Activated CD8-positive, alpha-beta memory T cell treated with anti-CD3 and anti-CD28 coated beads for 4 hours (primary cell): ENCODE measurements around the gene CES1.
"Not testable (repeated sequence)": the region's sequence is repeated elsewhere in the genome, so short reads cannot be mapped to it uniquely, and the experiment has no call there.

ENCODE experiments used
- DNase-seq, 2 donors: peaks; one replicate each; pipeline ENCODE4 v3.0.0-alpha.2; 2020; ENCODE audit warnings: low read depth in 2 of 2

The CES1 gene

DNA sequence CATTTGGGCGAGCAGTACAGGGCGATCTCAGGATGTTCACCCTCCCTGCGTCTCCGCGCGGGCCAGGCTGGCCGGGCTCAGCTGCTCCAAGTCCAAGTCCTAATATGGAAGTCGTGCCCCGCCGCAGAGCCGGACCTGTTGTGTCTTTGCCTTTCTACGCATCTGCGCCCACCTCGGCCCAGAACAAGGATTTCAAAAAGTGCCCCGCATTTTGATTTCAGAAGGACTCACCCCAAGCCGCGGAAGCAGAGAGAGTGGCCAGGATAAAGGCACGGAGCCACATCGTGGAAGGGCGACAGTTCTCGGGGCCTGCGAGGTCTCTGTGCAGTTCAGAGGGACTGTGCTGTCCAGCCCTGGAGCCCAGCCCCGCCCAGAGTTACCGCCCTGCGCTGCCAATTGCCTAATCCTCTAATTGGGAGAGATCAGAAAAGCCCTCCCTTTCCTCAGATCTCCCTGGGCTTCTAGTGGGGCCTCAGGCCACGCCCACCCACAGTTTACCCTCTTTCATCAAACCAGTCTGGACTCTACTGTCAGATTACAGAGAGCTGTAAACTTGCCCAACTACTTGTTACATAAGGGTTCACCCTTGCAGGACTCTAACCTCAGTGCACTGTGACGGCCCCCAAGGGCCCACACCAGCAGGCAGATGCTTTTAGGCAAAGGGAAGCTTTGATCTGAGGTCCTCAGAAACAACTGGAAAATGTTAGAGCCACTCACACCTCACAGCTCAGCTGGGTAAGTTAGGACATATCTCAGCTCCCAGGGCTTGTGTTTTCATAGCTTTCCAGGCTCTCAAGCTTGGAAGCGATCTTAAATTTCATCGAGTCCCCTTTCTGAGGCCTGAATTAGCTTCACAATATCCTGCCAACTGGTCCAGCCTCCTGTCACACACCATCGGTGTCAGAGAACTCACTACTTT, at the start of gene CES1:
TSS of gene CES1 (minus strand) at position 324 of the 919 bp plus-strand sequence. CDS start at position 283, 41 bp downstream.
- no peak for DNase-seq

DNA sequence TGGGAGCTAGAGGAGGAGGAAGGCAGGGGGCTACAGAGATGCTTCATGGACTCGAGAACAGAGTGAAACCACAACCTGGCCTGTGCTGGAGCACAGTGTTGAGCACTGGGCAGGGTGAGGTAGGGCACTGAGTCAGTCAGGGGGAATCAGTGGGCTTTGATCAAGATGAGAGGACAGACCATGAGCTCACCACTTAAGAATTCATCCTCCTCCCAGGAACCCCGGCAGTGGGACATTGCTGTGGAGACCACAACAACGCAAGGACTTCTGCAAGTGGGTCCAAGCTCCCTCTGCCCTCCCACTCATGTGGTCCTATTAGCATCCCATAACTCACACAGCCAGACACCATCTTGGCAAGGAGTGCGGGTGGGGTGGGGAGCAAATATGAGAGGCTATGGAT, 44.0 kb upstream of the CES1 start:
- no peak for DNase-seq

DNA sequence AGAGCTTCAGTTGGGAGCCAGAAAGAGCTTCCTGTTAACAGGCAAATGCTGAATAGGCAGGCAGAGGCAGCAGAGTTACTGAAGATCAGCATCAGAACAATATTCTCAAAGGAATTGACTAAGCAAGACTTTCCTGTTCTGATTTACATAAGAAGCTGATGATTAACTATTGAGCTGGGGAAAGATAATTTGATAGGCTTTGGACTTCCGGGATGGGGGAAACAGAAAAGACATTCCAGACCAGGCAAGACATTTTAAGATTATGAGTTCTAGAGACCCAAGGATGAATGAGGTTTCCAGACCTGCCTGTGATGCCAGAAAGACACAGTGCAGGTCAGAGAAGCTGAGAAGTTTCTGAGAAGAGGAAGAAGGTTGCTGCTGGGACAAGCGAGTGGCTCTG, 42.4 kb upstream of the CES1 start, which contains the start of gene CES5A:
TSS of gene CES5A (minus strand) at position 101 of the 400 bp plus-strand sequence. CDS start 152 bp downstream, outside the sequence.
- DNase-seq, result no peak

DNA sequence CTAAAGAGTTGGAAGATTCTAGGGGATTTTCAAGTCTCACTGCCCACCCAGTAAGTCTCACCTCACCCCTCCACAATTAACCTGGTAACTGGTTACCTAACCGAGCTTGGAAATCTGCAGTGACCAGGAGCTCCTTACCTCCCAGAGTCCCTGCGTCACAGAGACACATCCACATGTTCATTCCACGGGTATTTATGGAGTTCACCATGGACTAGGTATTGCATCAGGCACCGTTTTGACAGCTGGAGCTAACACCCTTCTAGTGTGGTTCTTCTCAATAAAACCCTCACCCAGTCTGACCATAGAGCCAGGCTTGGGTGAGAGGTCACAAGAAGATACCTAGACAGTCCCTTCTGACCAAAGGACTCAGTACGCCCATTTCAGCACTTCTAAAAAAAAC, 40.2 kb upstream of the CES1 start:
- DNase-seq, result no peak

DNA sequence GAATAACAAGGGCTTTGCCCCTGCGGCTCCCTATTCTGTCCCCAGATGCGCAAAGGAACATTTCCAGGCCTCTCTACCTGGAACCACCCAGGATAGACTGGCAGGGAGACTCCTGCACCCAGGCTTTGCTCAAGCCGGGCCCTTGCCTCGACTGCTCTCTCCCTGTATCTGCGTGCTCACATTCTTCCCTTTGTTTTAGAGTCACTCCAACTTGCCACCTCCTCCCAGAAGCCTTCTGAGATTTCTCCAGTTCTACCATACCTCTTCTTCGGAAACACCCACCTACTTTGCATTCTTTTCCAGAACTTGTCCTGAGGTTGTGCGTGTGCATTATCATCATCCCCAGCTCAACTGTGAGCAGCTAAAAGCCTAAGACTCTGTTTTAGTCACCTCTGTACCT, 39.2 kb upstream of the CES1 start:
- no peak for DNase-seq

DNA sequence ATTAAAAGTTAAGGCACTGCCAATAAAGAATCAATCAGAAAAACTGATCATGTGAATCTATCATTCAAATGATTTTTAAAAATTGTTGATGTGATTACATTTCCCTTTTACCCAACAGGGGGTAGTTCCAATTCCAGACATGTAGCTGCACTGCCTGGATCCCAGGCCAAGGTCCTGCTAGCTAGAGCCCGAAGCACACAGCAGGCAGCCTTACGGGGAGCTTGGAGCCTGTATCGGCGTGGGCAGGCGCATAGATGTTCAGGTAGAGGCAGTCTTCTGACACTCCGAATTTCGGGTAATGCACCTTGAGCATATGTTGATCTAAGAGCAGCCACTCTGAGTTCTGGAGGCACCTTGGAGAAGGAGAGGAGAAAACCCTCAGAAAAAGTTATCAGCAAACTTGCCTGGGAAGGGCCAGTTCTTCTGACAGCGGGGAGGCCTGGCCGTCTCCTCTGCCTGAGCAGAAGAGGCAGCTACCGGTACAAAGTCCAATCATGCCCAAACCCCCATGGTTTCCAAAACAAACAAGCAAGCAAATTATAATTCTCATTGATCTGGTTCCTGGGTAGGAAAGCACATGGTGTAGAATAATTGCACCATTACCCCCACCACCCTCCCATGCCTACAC, 38.6 kb upstream of the CES1 start:
- no peak for DNase-seq

DNA sequence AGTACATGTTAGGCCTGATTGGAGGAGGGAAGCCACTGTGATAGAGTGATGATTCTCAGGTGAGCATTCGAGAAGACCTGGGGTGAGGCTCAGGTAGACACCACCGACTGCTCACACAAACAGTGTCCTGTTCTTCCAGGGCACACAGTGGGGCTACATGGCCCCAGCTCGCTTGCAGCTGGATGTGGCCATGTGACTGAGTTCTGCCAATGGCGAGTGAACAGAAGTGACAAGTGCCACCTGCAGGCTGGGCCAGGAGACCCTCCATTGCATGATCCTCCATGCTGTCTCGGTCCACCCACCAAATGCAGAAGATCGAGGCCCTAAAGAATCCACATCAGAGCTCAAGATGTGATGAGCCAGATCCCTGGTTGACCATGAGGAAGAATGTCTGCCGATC, 36.1 kb upstream of the CES1 start:
- DNase-seq, result no peak

DNA sequence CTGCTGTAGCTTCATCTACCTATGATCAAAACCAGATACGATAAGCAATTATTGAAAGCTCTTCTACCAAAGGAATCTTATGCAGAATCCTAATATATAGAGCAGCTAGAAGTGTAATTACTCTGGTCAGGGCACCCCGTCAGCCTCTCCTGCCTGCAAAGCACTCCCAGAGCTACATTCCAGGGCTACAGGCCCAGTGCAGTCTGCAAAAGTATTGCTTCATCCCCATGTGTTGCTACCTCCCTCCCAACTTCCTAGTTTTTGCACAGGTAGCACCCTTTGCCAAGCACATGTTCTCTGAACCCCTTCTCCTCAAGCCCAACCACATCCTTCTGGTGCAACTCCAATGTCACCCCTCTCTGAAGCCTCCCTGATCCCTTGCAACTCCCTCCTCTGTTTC, 35.2 kb upstream of the CES1 start:
- DNase-seq, result no peak

DNA sequence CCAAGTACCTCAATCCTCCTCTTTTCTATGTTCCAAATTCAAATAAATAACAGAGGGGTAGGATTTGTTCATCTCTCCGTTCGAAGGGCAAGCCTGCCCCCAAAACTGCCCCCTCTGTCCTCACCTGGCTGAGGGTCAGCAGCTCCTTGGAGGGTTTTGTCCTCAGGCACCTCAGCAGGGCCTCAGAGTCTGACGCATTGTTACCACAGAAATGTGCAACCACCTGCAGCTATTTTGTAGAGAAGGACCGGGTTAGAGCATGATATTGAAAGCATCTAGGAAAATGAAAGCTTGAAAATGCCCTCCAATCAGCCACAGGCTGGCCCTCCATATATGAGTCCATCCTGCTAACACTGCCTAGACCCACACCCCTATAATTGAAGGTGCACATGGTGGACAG, 28.4 kb upstream of the CES1 start:
- DNase-seq, result no peak

DNA sequence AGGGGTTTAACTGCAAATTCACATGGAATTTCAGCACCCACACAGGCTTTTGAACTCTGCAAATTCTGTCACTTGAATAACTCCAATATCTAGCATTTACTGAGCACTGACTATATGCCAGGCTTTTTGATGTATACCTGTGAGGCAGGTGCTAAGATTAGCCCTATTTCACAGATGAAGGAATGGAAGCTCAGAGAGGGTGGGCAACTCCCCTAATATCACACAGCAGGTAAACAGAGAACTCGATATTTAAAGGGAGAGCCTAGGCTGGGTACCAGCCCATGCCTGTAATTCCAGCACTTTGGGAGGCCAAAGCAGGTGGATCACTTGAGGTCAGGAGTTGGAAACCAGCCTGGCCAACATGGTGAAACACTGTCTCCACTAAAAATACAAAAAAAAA, 24.8 kb upstream of the CES1 start:
- DNase-seq, result not testable (repeated sequence)

DNA sequence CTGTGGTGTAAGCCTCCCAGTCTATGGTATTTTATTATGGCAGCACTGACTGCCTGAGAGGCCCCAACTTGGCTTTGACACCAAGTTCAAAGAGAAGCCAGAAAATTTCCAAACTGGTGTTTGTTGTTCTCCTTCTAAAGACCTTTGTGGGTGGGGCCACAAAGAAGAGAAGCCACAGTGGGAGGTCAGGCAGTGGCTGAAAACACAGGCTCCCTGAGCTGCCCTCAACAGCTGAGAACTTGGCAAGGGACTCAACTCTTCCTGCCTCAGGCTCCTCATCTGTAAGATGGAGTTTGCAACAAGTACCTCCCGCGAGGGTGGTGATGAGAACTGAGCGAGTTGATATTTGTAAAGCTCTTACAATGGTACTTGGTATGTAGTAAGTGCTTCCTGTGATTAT, 24.1 kb upstream of the CES1 start:
- no peak for DNase-seq

DNA sequence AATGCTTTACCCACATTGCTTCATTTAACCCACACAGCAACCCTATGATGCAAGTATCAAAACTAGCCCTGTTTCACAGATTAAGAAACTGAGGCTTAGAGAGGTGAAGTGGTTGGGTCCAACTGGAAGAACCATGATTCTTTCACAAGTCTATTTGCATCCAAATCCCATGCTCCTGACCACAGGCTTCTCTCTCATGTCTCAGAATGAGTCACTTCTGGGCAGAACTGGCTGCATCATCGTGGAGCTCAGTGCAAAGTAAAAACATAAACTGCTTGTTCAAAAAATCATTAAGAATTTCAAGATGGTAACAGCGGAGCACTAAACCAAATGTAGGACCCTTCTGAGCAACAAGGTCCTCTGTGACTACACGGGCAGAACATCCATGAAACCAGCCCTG, 20.2 kb upstream of the CES1 start:
- DNase-seq, result no peak

DNA sequence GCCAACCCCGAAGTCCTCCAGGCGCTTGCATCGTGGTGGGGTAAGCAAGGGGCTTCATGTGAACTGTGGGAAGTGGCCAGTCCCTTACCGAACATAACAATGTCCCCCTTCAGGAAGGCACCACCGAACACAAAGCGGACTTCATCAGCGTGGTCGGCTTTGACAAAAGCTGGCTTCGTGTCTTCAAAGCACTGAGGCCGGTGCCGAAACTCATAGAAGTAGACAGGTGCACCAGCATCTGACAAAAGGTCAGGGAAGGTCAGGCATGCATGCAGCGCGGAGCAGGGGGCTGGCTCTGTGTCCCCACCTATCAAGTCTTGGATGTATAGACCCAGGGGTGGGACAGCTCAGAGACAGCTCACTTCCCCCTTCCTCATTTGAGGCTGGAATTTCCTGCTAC, 16.6 kb upstream of the CES1 start:
- DNase-seq, result no peak

DNA sequence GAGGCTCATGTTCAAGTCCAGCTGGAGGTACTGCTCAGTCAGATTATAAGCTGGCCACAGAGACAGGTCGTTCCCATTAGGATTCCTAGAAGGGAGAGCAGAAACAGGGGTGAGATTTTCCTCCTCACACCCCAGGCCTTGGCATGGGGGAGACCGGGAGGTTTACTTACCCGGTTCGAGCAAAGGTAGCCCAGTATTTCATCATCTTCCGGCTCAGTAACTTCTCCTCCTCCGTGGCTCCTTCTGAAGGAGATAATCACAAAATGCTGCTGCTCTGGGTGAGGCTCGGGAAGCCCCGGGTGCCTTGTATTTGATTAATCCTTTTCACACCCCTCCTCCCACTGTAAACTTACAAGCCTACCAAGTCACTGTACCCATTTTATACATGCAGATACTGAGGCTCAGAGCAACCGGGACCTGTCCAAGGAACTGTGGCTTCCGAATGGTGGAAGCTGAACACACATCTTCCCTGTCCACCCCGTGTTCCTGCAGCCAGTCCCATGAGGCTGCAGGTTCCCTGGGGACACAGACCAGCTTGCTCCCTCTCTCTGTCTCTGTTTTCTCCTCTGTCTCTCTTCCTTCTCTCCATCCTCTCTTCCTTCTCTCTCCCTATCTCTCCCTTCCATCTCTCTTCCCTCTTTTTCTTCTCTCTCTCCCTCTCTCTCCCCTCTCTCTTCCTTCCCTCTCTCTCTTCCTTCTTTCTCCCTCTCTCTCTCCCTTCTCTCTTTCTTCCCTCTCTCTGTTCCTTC, 13.9 kb upstream of the CES1 start:
- no peak for DNase-seq

DNA sequence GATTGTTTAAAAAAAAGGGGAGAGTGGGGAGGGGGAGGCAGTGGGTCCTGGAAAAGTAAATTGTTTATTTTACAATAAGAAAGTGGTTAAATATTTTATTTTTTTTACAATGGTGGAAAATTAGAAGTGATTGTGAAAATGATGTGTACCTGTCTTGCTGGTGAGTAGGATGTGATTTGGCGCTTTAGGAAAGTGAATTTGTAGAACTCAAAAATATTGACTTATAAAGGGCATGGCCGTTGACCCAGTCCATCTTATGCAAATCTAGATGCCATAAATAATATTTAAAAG, 10.2 kb upstream of the CES1 start:
- no peak for DNase-seq

DNA sequence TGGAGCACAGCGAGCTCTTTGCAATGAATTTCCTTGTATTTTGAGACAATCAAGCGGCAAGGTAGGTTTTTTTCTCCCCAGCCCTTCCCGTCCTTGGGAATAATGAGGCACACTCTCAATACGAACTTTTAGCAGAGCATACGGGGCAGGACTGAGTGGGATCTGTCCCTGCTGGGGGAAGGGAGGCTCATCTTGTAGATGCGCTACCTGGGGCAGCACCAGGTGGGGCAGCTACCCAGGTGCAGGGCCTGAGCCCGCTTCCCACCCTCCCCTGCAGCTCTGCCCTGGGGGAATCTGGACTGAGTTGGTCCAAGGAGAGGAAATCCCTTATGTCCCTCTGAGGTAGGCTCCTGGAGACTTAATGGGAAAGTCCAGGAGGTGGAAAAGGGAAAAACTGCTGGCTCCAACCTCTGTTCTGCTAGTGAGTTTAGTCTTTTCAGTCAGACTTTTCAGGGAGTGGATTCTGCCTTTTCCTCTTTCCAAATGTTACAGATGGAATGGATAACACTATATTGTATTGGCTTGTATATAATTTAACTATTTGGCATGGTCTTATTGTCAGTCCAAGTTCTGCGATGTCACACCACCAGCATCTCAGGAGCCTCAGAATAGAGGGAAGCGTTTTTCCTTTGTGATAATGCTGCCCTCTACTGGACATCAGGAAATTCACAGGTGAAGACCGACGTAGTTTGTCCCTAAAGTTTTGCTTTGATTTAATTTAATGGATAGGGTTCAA, 9.6 kb upstream of the CES1 start:
- DNase-seq, result peak in 1 of 2 donors; percentile 6

DNA sequence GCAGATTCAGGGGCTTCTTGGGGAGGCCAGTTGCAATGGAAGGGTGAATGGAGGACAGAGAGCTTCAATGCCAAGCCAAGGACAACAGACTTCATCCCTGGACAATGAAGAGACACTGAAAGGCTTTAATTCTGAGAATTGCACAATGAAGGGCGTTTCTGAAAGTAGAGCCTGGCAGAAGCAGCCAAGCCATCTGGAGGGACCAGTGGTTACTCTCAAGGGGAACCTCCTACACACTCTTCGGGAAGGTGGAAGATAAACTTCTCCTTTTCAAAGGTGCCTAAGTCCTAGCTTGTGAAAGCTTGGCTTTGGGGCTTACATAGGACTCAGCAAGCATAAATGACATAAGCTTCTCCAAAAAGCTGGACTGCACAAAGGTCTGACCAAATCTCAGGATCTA, 6.2 kb upstream of the CES1 start:
- no peak for DNase-seq

DNA sequence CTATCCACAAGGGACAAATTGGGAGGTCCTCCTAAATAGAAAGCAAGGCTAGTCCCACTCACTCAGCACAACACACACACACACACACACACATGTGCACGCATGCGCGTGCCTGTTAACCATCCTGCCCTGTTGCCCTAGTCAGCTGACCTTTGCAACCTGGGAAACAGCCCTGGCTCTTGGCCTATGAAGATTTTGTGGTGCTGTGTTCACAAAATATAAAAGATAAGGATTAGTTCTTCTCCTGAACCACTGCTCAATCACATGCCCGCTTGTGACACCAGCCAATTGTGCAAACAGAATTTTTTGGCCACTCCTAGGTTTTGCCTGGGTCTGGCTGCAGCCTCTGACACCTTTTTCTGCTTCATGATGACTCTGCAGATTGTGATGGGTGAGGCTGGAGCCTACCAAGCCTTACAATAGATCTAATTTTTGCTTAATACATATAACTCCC, 3.3 kb upstream of the CES1 start:
- DNase-seq, result no peak

DNA sequence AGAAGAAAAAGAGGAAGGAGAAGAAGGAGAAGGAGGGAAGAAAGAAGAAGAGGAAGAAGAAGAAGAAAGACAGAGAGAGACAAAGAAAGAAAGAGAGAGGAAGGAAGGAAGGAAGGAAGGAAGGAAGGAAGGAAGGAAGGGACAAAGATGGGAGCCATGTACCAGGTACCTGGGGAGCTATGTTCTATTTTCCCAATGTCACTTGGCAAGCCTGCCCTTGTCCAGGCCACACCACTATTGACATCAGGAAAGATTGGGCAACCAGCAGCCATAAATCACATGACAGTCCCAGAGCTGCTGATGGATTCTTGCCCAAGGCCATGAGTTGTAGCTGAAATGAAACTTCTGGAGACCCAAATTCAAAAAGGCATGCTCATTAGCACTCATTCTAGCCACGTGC, 2.7 kb upstream of the CES1 start:
- no peak for DNase-seq

DNA sequence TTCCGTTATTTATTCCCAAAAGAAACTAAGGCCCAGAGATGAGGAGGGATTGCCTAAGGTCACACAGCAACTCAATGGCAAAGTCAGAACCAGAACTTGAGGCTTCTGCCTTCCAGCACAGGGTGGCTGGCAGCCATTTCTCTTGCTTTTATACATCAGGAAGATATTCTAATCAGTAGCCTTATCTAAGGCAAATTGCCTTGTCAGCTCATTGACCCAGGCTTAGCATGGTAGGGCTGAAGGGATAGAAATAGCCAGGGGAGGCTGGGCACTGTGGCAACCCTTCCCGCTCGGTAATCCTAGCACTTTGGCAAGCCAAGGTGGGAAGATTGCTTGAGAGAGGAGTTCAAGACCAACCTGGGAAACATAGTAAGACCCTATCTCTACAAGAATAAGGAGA, 2.3 kb upstream of the CES1 start:
- not testable (repeated sequence) for DNase-seq

DNA sequence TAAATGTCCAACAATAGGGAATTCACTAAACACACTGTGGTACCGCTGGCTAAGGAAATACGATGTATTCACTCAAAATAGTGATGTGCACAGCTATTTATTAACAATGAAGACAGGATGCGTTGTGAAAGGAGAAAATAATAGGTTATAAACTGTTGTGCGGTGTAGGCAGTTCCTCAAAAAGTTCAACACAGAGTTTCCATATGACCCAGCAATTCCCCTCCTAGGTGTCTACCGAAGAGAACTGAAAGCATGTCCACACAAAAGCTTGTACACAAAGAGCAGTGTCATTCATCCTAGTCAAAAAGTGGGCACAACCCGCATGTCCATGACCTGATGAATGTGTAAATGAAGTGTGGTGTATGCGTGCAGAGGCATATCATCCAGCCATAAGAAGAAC, 1.2 kb upstream of the CES1 start:
- no peak for DNase-seq

DNA sequence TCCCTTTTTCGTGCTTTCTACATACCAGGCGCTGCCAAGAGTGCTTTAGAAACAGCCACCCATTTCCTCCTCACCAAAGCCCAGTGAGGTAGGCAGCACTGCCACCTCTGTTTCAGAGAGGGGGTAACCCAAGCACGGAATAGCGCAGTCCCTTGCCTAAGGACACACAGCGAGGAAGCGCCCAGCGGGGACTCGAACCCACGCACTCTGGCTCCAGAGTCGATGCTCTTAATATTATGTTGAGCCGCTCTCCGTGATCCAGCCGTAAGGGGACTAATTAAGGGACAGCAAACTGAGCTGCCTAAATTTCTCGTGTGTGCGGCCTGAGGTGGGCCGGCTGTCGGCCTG, 497 bp downstream of the CES1 start:
- no peak for DNase-seq
